CD4-positive, alpha-beta T cell treated with Interleukin-4 for 4 hours (primary cell): ENCODE measurements around the gene PCSK6.
"Not testable (repeated sequence)": the region's sequence is repeated elsewhere in the genome, so short reads cannot be mapped to it uniquely, and the experiment has no call there.

ENCODE experiments used
- DNase-seq: peaks from one replicate; pipeline ENCODE4 v3.0.0-alpha.2; 2020

Gene PCSK6

GRCh38 chr15:101428758-101429157 is 60.7 kb downstream of the PCSK6 start:
- DNase-seq, result no peak

- no peak for DNase-seq
Measured at GRCh38 chr15:101427606-101428487, 61.7 kb downstream of the PCSK6 start.

- DNase-seq, result no peak
Measured at GRCh38 chr15:101426761-101427333, 62.7 kb downstream of the PCSK6 start.

GRCh38 chr15:101425787-101426365 is 63.6 kb downstream of the PCSK6 start:
- no peak for DNase-seq

- no peak for DNase-seq
Measured at GRCh38 chr15:101424984-101425383, 64.5 kb downstream of the PCSK6 start.

GRCh38 chr15:101420232-101420631 is 69.3 kb downstream of the PCSK6 start:
- DNase-seq, result no peak

- DNase-seq, result not testable (repeated sequence)
Measured at GRCh38 chr15:101416475-101416874, 73.0 kb downstream of the PCSK6 start.

GRCh38 chr15:101413239-101413638 is 76.3 kb downstream of the PCSK6 start:
- no peak for DNase-seq

- no peak for DNase-seq
Measured at GRCh38 chr15:101411581-101411980, 77.9 kb downstream of the PCSK6 start.

- DNase-seq, result no peak
Measured at GRCh38 chr15:101411085-101411484, 78.4 kb downstream of the PCSK6 start.

GRCh38 chr15:101410612-101411011 is 78.9 kb downstream of the PCSK6 start:
- DNase-seq, result no peak

- no peak for DNase-seq
Measured at GRCh38 chr15:101409621-101410020, 79.9 kb downstream of the PCSK6 start.

- no peak for DNase-seq
Measured at GRCh38 chr15:101407966-101408775, 81.3 kb downstream of the PCSK6 start.

GRCh38 chr15:101407439-101407838 is 82.1 kb downstream of the PCSK6 start:
- no peak for DNase-seq

GRCh38 chr15:101406526-101407195 is 82.8 kb downstream of the PCSK6 start:
- DNase-seq, result no peak

GRCh38 chr15:101406036-101406435 is 83.5 kb downstream of the PCSK6 start:
- DNase-seq, result no peak

GRCh38 chr15:101404245-101404644 is 85.3 kb downstream of the PCSK6 start:
- DNase-seq, result no peak

- not testable (repeated sequence) for DNase-seq
Measured at GRCh38 chr15:101402883-101403282, 86.6 kb downstream of the PCSK6 start.

- no peak for DNase-seq
Measured at GRCh38 chr15:101401286-101401685, 88.2 kb downstream of the PCSK6 start.

- no peak for DNase-seq
Measured at GRCh38 chr15:101399431-101399830, 90.1 kb downstream of the PCSK6 start.

GRCh38 chr15:101398247-101398646 is 91.3 kb downstream of the PCSK6 start:
- DNase-seq, result no peak

- DNase-seq, result no peak
Measured at GRCh38 chr15:101397521-101398003, 91.9 kb downstream of the PCSK6 start.
